K562 (cell line): ENCODE data around the gene ZBTB24. TPM values are rescaled to one million over a fixed set of nuclear protein-coding genes. Genes with fewer than 3 reads are reported as not detected.
A peak's percentile ranks its signal among the peaks of the same experiment; 100 is the strongest.

ENCODE experiments used
- ATAC-seq: fragments of 200-7000 bp; cut with Tn5 transposase; 3 replicates; pipeline ENCODE4 v1.9.1; 2020; ENCODE audit warnings: moderate library complexity
- BruUV-seq: library from RNA; stranded (reverse); fragments of 400-500 nt; replicated peaks from 2 replicates; lab custom pipeline; 2021; lab: Mats Ljungman, UMichigan
- CTCF ChIA-PET: fragments of 300-600 bp; formaldehyde crosslinking; extraction: SDS; loops from one replicate; lab custom pipeline; 2021; ENCODE audit warnings: low intra/inter-chr PET ratio; lab: Yijun Ruan, JAX
- POLR2A ChIA-PET: fragments of 300-600, 350-650 bp; sonication (Branson Sonifier 250); formaldehyde crosslinking; extraction: SDS; loops from one replicate; lab custom pipeline; 2021; ENCODE audit warnings: antibody characterized with exemption, inconsistent platforms; lab: Yijun Ruan, JAX
- DNase-seq, 4 experiments: peaks; one replicate each; pipeline versions ENCODE4 v3.0.0 to v3.0.0-alpha.2; 2011 to 2018; ENCODE audit warnings: low spot score in 3 of 4, mixed read lengths in 3 of 4; ENCODE audit errors: extremely low read depth in 1 of 4
- FAIRE-seq: peaks from 2 replicates; lab custom pipeline; 2011; peaks lifted over from hg19 to GRCh38; lab: Jason Lieb, UNC
- H2AFZ ChIP-seq: 2 replicates; pipeline ENCODE4 v1.6.0; 2011; ENCODE audit warnings: low read depth, low read length, control low read depth, inconsistent platforms
- H3K27ac ChIP-seq: fragments of 200-600 bp; 3 replicates; pipeline ENCODE4 v1.8.0; 2011; ENCODE audit warnings: low read depth, mild to moderate bottlenecking, control low read depth, inconsistent platforms, low read length, moderate library complexity, mixed read lengths; ENCODE audit errors: extremely low read depth
- H3K27me3 ChIP-seq, 2 experiments: fragments of 300-600 bp in 1 of 2; 2 replicates in 1 of 2; 3 replicates in 1 of 2; pipeline versions ENCODE4 v1.6.0 to v1.8.0; 2011; ENCODE audit warnings: inconsistent platforms in 2 of 2, low read length in 2 of 2, mild to moderate bottlenecking in 1 of 2, mixed read lengths in 1 of 2, moderate library complexity in 1 of 2; ENCODE audit not compliant: control insufficient read depth in 2 of 2, insufficient read depth in 2 of 2
- H3K36me3 ChIP-seq: fragments of 300-600 bp; 3 replicates; pipeline ENCODE4 v1.8.0; 2011; ENCODE audit warnings: mild to moderate bottlenecking, low read length, inconsistent platforms; ENCODE audit not compliant: control insufficient read depth, insufficient read depth
- H3K4me1 ChIP-seq, 2 experiments: fragments of 200-600 bp in 1 of 2; replicated peaks in 1 of 2; 2 replicates in 1 of 2; 3 replicates in 1 of 2; pipeline versions ENCODE4 v1.5.1 to v1.8.0; 2011; ENCODE audit warnings: inconsistent platforms in 2 of 2, low read length in 2 of 2, mild to moderate bottlenecking in 1 of 2, mixed read lengths in 1 of 2, moderate library complexity in 1 of 2; ENCODE audit not compliant: control insufficient read depth in 2 of 2, insufficient read depth in 2 of 2
- H3K4me2 ChIP-seq: 2 replicates; pipeline ENCODE4 v1.6.1; 2011; ENCODE audit warnings: low read length, control low read depth, inconsistent platforms, mixed read lengths; ENCODE audit not compliant: insufficient read depth
- H3K4me3 ChIP-seq: fragments of 200-600 bp; sonication (generic), shearing (Covaris generic); 2 replicates; pipeline ENCODE4 v1.5.1; 2016; ENCODE audit warnings: control low read depth, inconsistent platforms
- H3K79me2 ChIP-seq: fragments of 200-600 bp; 3 replicates; pipeline ENCODE4 v1.8.0; 2011; ENCODE audit warnings: low read length, inconsistent platforms; ENCODE audit not compliant: control insufficient read depth, insufficient read depth
- H3K9ac ChIP-seq, 2 experiments: 2 replicates each; pipeline versions ENCODE4 v1.6.0 to v1.6.1; 2011; ENCODE audit warnings: low read depth in 2 of 2, low read length in 2 of 2, control low read depth in 1 of 2, inconsistent platforms in 1 of 2, mild to moderate bottlenecking in 1 of 2, mixed read lengths in 1 of 2; ENCODE audit not compliant: insufficient read depth in 1 of 2
- H3K9me1 ChIP-seq: one replicate; pipeline ENCODE4 v1.6.0; 2011; ENCODE audit warnings: inconsistent platforms, mild to moderate bottlenecking, low read length, moderate library complexity; ENCODE audit not compliant: control insufficient read depth, insufficient read depth
- H3K9me3 ChIP-seq: replicated peaks from 2 replicates; pipeline ENCODE4 v1.5.1; 2011; ENCODE audit warnings: low read depth, low read length, inconsistent platforms; ENCODE audit not compliant: control insufficient read depth, insufficient read depth
- H4K20me1 ChIP-seq: replicated peaks from 2 replicates; pipeline ENCODE4 v1.6.1; 2011; ENCODE audit warnings: low read length, inconsistent platforms, mixed read lengths; ENCODE audit not compliant: control insufficient read depth, insufficient read depth
- EP400 ChIP-seq: fragments of 450-650 bp; IDR thresholded peaks from 2 replicates; pipeline ENCODE4 v1.6.1; 2017; ENCODE audit warnings: antibody characterized with exemption, mild to moderate bottlenecking, moderate library complexity
- NONO ChIP-seq, 2 experiments: fragments of 200-400 bp in 1 of 2; fragments of 450-650 bp in 1 of 2; formaldehyde crosslinking in 1 of 2; IDR thresholded peaks; 2 replicates each; pipeline ENCODE4 v1.6.1; 2017; ENCODE audit warnings: low read depth in 2 of 2, mild to moderate bottlenecking in 2 of 2, moderate library complexity in 2 of 2, low read length in 1 of 2
- NR2C1 ChIP-seq, 2 experiments: fragments of 450-650 bp; IDR thresholded peaks; 2 replicates each; pipeline ENCODE4 v1.6.1; 2017; ENCODE audit warnings: mild to moderate bottlenecking in 2 of 2, antibody characterized with exemption in 1 of 2, inconsistent platforms in 1 of 2, missing compliant biosample characterization in 1 of 2, missing genetic modification characterization in 1 of 2
- SETDB1 ChIP-seq: IDR thresholded peaks from one replicate; pipeline ENCODE4 v1.6.1; 2012; ENCODE audit warnings: low read length, control low read depth, inconsistent platforms
- WGBS: fragments of 100-300 bp; shearing (Covaris generic); methylation state at CpG from one replicate; pipeline ENCODE4 v1.1.6; 2016; ENCODE audit warnings: low coverage, mixed read lengths; ENCODE audit not compliant: insufficient coverage; ENCODE audit errors: missing lambda C conversion rate; 5-methylcytosine and 5-hydroxymethylcytosine counted together
- in situ Hi-C: fragments of 300-500 bp; cut with MboI; formaldehyde crosslinking; loops from 4 replicates; pipeline ENCODE4 v1.15.0; 2018; ENCODE audit warnings: inconsistent platforms, mixed read lengths
- intact Hi-C: fragments of 100-400 bp; cut with micrococcal nuclease; formaldehyde crosslinking; loops from 2 replicates; pipeline ENCODE4 v1.14.2; 2022
- polyA plus RNA-seq, 8 experiments: library from polyadenylated mRNA; depleted of rRNA in 4 of 8; stranded (reverse) in 5 of 8; unstranded in 3 of 8; fragments of >200 nt; fragmentation: Nextera tagmentation in 2 of 8; fragmentation: Illumina TruSeq in 1 of 8; extraction: Ambion mirVana in 2 of 8; extraction: Trizol in 1 of 8; gene quantifications; 2 replicates each; pipeline versions ENCODE4 v1.2.1 to v1.2.3, GENCODE V29; 2011 to 2014; ENCODE audit warnings: inconsistent platforms in 1 of 8, missing spikeins in 1 of 8
- total RNA-seq, 7 experiments: library from RNA; depleted of rRNA in 6 of 7; stranded (reverse); fragments of >200 nt in 6 of 7; fragmentation: Illumina TruSeq in 2 of 7; extraction: Trizol in 2 of 7; gene quantifications; 2 replicates each; pipeline versions ENCODE4 v1.2.1 to v1.2.3, GENCODE V29; 2011 to 2021; ENCODE audit warnings: low replicate concordance in 1 of 7
- TF ChIP-seq, protein P1 (sequence below), 2 experiments: fragments of 150-350 bp in 1 of 2; IDR thresholded peaks; 2 replicates each; pipeline ENCODE4 v1.6.1; 2012 to 2016; ENCODE audit warnings: low read depth in 2 of 2, low read length in 2 of 2, mild to moderate bottlenecking in 1 of 2, moderate library complexity in 1 of 2

The ZBTB24 gene
- total and polyA plus RNA-seq, 9 of the 15 experiments (the other 6 are each of a cell fraction or from before 2014, with no cell fraction given): 2.0 to 16.7 (median 8.3) TPM

DNA sequence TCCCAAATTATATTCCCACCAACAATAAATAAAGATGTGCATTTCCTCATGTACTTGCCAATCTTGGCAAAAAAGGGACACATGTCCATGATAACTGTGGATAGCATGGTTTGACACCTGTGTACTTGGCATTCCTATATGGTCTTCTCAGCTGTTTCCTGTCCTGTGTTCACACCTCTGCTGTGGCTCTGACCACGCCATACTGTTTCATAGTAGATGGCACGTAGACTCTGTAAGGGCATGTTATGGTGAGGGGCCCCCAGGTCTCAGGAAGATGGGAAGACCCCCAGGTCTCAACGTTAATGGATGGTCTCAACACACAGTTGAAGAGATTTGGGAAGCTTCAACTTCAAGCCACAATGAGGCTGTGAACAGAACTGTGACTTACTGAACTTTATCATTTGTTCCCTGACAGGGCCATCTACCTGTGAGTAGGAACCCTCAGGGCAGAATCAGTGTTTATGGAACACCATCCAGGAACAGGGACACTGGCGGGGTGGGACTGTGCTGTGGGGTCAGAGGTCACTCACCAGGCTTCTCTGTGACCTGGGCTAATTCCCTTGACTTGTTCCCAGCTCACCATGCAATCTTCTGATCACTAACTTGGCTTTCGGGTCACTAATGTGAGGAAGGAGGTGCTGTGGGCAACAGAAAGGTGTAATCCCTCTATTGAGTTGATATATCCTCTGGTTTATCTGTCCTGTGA lies 11.8 kb downstream of the ZBTB24 start:
- no peaks in the 10 kb centered on the region for H3K9me3 ChIP-seq
- no peaks in the 10 kb centered on the region for H3K4me1 ChIP-seq
- no peak overlapping the region for H3K4me3 ChIP-seq
- in situ Hi-C loops: no loop called here
- BruUV-seq: no TSS peak
- ChIA-PET CTCF (no interaction called here), POLR2A (interaction anchor here (1.4 to 1.7 kb wide), 2 partner anchors 11 to 87 kb away, joined by 3 to 5 read pairs; no protein-coding TSS in a partner anchor)
- ATAC-seq (no peak), FAIRE-seq (no peak), DNase-seq (no peak)
- no peaks in the 10 kb centered on the region for H4K20me1 ChIP-seq
- H2AFZ ChIP-seq: no peak overlapping the region
- H3K27ac ChIP-seq: no peak overlapping the region
- no peak overlapping the region for H3K4me2 ChIP-seq
- TF ChIP-seq EP400 (no peak), SETDB1 (no peak), NONO (IDR thresholded peaks at IDR 0.05; ENCODE audit: low read depth in 2 of 2, low read length in 1 of 2) (no peak), NR2C1 (IDR thresholded peaks at IDR 0.05) (no peak), NR2C1 (tag; IDR thresholded peaks at IDR 0.05) (0 out of 2 replicates have a peak, but pooled peaks have one; percentile 20)
- TF ChIP-seq, protein P1, sequence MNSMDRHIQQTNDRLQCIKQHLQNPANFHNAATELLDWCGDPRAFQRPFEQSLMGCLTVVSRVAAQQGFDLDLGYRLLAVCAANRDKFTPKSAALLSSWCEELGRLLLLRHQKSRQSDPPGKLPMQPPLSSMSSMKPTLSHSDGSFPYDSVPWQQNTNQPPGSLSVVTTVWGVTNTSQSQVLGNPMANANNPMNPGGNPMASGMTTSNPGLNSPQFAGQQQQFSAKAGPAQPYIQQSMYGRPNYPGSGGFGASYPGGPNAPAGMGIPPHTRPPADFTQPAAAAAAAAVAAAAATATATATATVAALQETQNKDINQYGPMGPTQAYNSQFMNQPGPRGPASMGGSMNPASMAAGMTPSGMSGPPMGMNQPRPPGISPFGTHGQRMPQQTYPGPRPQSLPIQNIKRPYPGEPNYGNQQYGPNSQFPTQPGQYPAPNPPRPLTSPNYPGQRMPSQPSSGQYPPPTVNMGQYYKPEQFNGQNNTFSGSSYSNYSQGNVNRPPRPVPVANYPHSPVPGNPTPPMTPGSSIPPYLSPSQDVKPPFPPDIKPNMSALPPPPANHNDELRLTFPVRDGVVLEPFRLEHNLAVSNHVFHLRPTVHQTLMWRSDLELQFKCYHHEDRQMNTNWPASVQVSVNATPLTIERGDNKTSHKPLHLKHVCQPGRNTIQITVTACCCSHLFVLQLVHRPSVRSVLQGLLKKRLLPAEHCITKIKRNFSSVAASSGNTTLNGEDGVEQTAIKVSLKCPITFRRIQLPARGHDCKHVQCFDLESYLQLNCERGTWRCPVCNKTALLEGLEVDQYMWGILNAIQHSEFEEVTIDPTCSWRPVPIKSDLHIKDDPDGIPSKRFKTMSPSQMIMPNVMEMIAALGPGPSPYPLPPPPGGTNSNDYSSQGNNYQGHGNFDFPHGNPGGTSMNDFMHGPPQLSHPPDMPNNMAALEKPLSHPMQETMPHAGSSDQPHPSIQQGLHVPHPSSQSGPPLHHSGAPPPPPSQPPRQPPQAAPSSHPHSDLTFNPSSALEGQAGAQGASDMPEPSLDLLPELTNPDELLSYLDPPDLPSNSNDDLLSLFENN (IDR thresholded peaks at IDR 0.05; ENCODE audit: low read depth in 2 of 2, low read length in 2 of 2): no peak
- 69% methylated on average over 5 of the region's 5 CpGs for WGBS
- no peaks in the 10 kb centered on the region for H3K27me3 ChIP-seq
- peaks cover 3% of the 10 kb centered on the region for H3K9me1 ChIP-seq
- H3K36me3 ChIP-seq: peaks cover 97% of the 10 kb centered on the region
- H3K9ac ChIP-seq: no peak overlapping the region
- H3K79me2 ChIP-seq: 0 out of 3 replicates have a peak, but pooled peaks cover under 1% of the 10 kb centered on the region
- intact Hi-C loops: no loop called here
